Endothelial cell of umbilical vein (primary cell): ENCODE results near the gene ZFP14. TPM values are rescaled to one million over a fixed set of nuclear protein-coding genes. Genes with fewer than 3 reads are reported as not detected.
"Not testable (repeated sequence)": the region's sequence is repeated elsewhere in the genome, so short reads cannot be mapped to it uniquely, and the experiment has no call there.

Experiments used
- BruUV-seq: library from RNA; stranded (reverse); fragments of 400-500 nt; replicated peaks from 2 replicates; lab custom pipeline; 2021; lab: Mats Ljungman, UMichigan
- CTCF ChIA-PET: fragments of 300-600, 350-600 bp; sonication (Branson Sonifier 250); formaldehyde crosslinking; loops from one replicate; lab custom pipeline; 2021; ENCODE audit warnings: antibody characterized with exemption, inconsistent platforms; lab: Charles Lee
- POLR2A ChIA-PET: fragments of 300-600, 350-600 bp; sonication (Branson Sonifier 250); formaldehyde crosslinking; loops from one replicate; lab custom pipeline; 2021; ENCODE audit warnings: antibody characterized with exemption, inconsistent platforms; lab: Charles Lee
- DNase-seq: peaks from one replicate; pipeline ENCODE4 v3.0.0-alpha.2; 2011; ENCODE audit warnings: low read depth, low spot score
- FAIRE-seq: peaks from 2 replicates; lab custom pipeline; 2011; peaks lifted over from hg19 to GRCh38; lab: Jason Lieb, UNC
- H2AFZ ChIP-seq: 2 replicates; pipeline ENCODE4 v1.6.0; 2012; ENCODE audit warnings: low read depth, low read length, control low read depth, inconsistent platforms
- H3K27ac ChIP-seq: 2 replicates; pipeline ENCODE4 v1.5.1; 2011; ENCODE audit warnings: low read depth, mild to moderate bottlenecking, control low read depth, low read length, moderate library complexity; ENCODE audit not compliant: insufficient read depth
- H3K27me3 ChIP-seq, 2 experiments: 2 replicates each; pipeline versions ENCODE4 v1.6.0 to v1.6.1; 2011; ENCODE audit warnings: low read length in 2 of 2, mixed read lengths in 1 of 2; ENCODE audit not compliant: control insufficient read depth in 2 of 2, insufficient read depth in 2 of 2
- H3K36me3 ChIP-seq, 2 experiments: 2 replicates in 1 of 2; 3 replicates in 1 of 2; pipeline ENCODE4 v1.5.1; 2011; ENCODE audit warnings: low read length in 2 of 2, mild to moderate bottlenecking in 1 of 2, moderate library complexity in 1 of 2; ENCODE audit not compliant: control insufficient read depth in 2 of 2, insufficient read depth in 2 of 2; ENCODE audit errors: extremely low read depth in 1 of 2
- H3K4me1 ChIP-seq: 3 replicates; pipeline ENCODE4 v1.5.1; 2011; ENCODE audit warnings: mild to moderate bottlenecking, low read length; ENCODE audit not compliant: control insufficient read depth, insufficient read depth; ENCODE audit errors: extremely low read depth
- H3K4me2 ChIP-seq: 2 replicates; pipeline ENCODE4 v1.6.1; 2011; ENCODE audit warnings: low read length, control low read depth, mixed read lengths; ENCODE audit not compliant: insufficient read depth
- H3K4me3 ChIP-seq, 3 experiments: fragments of 200-600 bp in 1 of 3; sonication (generic), shearing (Covaris generic) in 1 of 3; replicated peaks in 1 of 3; 2 replicates each; pipeline ENCODE4 v1.5.1; 2011 to 2016; ENCODE audit warnings: control low read depth in 3 of 3, low read length in 3 of 3, mild to moderate bottlenecking in 2 of 3, inconsistent platforms in 1 of 3, low read depth in 1 of 3, moderate library complexity in 1 of 3; ENCODE audit not compliant: insufficient read depth in 1 of 3
- H3K79me2 ChIP-seq: 2 replicates; pipeline ENCODE4 v1.6.0; 2012; ENCODE audit warnings: low read length, inconsistent platforms; ENCODE audit not compliant: control insufficient read depth, insufficient read depth
- H3K9ac ChIP-seq: replicated peaks from 2 replicates; pipeline ENCODE3; 2011; ENCODE audit warnings: low read length, control low read depth; ENCODE audit not compliant: insufficient read depth; ENCODE audit errors: extremely low read depth
- H3K9me1 ChIP-seq: replicated peaks from 3 replicates; pipeline ENCODE4 v1.6.0; 2011; ENCODE audit warnings: mild to moderate bottlenecking, low read length; ENCODE audit not compliant: control insufficient read depth, insufficient read depth; ENCODE audit errors: extremely low read depth
- H3K9me3 ChIP-seq: replicated peaks from 2 replicates; pipeline ENCODE4 v1.5.1; 2012; ENCODE audit warnings: low read length, inconsistent platforms; ENCODE audit not compliant: control insufficient read depth, insufficient read depth
- H4K20me1 ChIP-seq: replicated peaks from 2 replicates; pipeline ENCODE3; 2011; ENCODE audit warnings: mild to moderate bottlenecking, low read length; ENCODE audit not compliant: control insufficient read depth, insufficient read depth; ENCODE audit errors: extremely low read depth
- dilution Hi-C: fragments of 300-500 bp; cut with MboI; formaldehyde crosslinking; loops from one replicate; pipeline ENCODE4 v1.15.0; 2019; ENCODE audit warnings: low sequenced_read_pairs; ENCODE audit not compliant: extremely low pct_ligation_motif_present
- intact Hi-C: fragments of 100-400 bp; cut with micrococcal nuclease; formaldehyde crosslinking; loops from one replicate; pipeline ENCODE4 v1.10.0; 2022
- polyA plus RNA-seq, 4 experiments: library from polyadenylated mRNA; depleted of rRNA in 3 of 4; stranded (reverse) in 3 of 4; unstranded in 1 of 4; fragments of >200 nt; gene quantifications; 2 replicates each; pipeline versions ENCODE4 v1.2.1 to v1.2.3, GENCODE V29; 2011 to 2012; ENCODE audit warnings: missing spikeins in 1 of 4
- total RNA-seq: library from RNA; stranded (reverse); gene quantifications from 2 replicates; pipeline ENCODE4 v1.2.3, GENCODE V29; 2021

The ZFP14 gene
- total and polyA plus RNA-seq, 2 donors (not counting 3 experiments of a cell fraction or from before 2014, with no cell fraction given) = 0.59 to 2.6 TPM

DNA sequence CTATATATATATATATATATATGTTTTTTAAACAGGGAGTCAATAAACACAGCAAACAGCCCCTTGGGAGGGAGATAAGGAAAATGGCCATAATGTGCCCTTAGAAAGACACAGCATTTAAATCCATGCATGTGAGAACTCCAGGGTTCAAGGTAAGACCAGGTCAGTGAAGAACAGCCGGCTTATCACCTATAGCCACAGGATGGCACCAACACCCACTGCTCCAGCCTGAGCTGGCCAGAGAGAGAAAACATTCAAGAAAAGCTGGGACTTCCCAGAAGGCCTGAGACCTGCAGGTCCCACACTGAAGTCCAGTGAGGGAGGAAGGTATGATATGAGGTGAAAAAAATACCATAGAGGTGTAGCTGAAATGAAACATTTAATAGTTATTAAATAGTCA, 63.8 kb downstream of the ZFP14 start:
- H3K79me2 ChIP-seq, dilution Hi-C loops, H4K20me1 ChIP-seq, H3K36me3 ChIP-seq, H3K4me3 ChIP-seq, H3K9me1 ChIP-seq, H2AFZ ChIP-seq, H3K4me2 ChIP-seq, CTCF ChIA-PET, H3K4me1 ChIP-seq, BruUV-seq, H3K27me3 ChIP-seq, H3K9ac ChIP-seq, POLR2A ChIA-PET, intact Hi-C loops, DNase-seq, FAIRE-seq, H3K9me3 ChIP-seq, H3K27ac ChIP-seq: not testable (repeated sequence)

DNA sequence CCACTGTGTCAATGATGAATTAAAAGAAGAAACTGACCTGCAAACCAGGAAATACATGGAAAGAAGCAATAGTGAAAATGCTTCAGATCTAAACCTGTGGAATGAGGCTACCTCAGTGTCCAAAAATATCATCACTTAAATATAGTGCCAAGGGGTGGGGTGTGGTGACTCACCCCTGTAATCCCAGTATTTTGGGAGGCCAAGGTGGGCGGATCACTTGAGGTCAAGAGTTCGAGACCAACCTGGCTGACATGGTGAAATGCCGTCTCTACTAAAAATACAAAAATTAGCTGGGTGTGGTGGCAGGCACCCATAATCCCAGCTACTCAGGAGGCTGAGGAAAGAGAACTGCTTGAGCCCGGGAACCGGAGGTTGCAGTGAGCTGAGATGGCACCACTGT, 64.9 kb downstream of the ZFP14 start:
- POLR2A ChIA-PET, FAIRE-seq, H2AFZ ChIP-seq, H3K9me3 ChIP-seq, H3K9ac ChIP-seq, BruUV-seq, H3K4me2 ChIP-seq, intact Hi-C loops, H3K79me2 ChIP-seq, H3K27me3 ChIP-seq, H4K20me1 ChIP-seq, H3K4me3 ChIP-seq, H3K36me3 ChIP-seq, H3K27ac ChIP-seq, DNase-seq, dilution Hi-C loops, H3K4me1 ChIP-seq, H3K9me1 ChIP-seq, CTCF ChIA-PET: not testable (repeated sequence)

DNA sequence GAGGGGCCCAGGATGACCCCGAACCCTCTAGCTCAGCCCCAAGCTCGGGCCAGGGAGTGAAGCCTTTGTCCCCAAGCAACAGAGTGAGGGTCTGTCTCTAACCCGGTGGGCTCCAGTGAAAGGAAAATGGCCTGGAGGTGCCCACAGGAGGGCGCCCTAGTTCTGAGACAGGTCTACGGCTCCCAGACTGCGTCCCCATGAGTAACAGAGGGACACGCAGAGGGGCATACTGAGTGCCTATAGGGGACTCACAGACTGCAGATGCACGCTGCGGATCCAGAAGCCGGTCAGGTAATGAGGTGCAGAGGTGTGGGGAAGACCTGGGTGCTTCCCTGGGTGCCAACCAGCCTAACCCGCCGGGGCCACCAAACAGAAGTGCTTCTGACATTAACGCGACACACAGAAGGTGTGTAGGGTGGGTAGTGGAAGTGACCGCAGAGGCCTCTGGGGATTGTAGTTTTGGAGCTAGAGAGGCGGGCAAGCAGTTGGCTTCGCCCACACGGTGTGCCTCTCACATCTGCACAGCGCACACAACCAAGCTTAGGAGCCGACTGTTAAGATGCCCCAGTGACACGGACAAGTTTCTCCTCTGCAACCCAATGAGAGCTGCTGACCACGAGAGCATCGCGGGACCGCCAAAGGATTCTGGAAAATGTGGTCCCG, 67.8 kb downstream of the ZFP14 start:
- H3K4me1 ChIP-seq, H3K27ac ChIP-seq, dilution Hi-C loops, H2AFZ ChIP-seq, FAIRE-seq, DNase-seq, intact Hi-C loops, H4K20me1 ChIP-seq, H3K4me2 ChIP-seq, H3K79me2 ChIP-seq, H3K27me3 ChIP-seq, H3K9me1 ChIP-seq, H3K36me3 ChIP-seq, BruUV-seq, H3K9me3 ChIP-seq, POLR2A ChIA-PET, CTCF ChIA-PET, H3K9ac ChIP-seq, H3K4me3 ChIP-seq: not testable (repeated sequence)

DNA sequence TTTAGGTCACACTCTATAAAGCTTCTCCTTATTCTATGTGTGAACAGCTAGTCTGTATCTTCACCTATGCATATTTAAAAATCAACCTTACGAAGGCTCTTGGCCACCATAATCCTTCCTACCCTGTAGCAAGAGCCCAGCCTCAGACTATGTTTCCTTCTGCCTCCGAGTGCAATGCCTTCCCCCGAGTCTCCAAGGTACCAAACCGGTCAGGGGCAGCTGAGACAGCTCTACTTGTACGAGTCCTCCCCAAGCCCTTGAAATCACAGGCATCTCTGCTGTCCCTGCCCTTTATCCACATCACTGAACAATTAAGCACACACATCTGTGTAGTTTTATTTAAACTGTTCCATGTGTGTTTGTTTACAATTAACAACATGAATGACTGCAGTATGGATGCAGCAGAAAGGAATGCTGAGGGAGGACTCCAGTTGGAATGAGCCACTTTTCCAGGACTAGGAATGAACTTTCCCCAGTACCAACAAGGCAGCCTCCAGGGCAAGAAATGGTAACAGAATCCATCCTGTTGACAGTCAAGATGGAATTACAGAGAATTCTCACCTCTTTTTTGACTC, 68.5 kb downstream of the ZFP14 start:
- POLR2A ChIA-PET, H3K27ac ChIP-seq, DNase-seq, H4K20me1 ChIP-seq, H3K4me1 ChIP-seq, H3K9me1 ChIP-seq, H3K79me2 ChIP-seq, H3K27me3 ChIP-seq, dilution Hi-C loops, H3K36me3 ChIP-seq, H3K9me3 ChIP-seq, H3K4me2 ChIP-seq, H3K9ac ChIP-seq, intact Hi-C loops, FAIRE-seq, BruUV-seq, H3K4me3 ChIP-seq, CTCF ChIA-PET, H2AFZ ChIP-seq: not testable (repeated sequence)
